GM12873 (cell line): Measurements from ENCODE around the gene TRIM36.

Source experiments
- TF ChIP-seq, protein P1 (sequence below): IDR thresholded peaks from 2 replicates; pipeline ENCODE4 v1.5.1; 2012; ENCODE audit warnings: low read depth, mild to moderate bottlenecking, moderate library complexity, low read length, control low read depth; ENCODE audit not compliant: insufficient read depth; ENCODE audit errors: missing control alignments

The TRIM36 gene

DNA sequence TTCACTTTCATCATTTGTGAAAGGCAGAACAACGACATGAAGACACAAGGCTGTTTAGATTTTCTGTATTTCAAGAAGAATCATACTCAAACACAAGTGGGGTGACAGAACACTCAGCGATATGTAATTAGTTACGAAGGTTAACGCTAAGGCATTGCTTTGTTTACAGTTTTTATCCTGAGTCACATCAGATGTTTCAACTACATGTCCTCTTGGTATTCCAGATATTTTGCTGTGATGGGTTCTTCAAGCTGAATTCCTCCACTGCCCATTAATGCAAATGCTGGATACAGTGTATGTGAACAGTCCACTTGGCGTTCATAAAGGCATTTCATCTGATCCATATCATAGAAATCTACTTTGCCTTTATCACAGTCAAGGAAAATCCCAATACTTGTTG is 43.4 kb downstream of the TRIM36 start:
- TF ChIP-seq, protein P1, sequence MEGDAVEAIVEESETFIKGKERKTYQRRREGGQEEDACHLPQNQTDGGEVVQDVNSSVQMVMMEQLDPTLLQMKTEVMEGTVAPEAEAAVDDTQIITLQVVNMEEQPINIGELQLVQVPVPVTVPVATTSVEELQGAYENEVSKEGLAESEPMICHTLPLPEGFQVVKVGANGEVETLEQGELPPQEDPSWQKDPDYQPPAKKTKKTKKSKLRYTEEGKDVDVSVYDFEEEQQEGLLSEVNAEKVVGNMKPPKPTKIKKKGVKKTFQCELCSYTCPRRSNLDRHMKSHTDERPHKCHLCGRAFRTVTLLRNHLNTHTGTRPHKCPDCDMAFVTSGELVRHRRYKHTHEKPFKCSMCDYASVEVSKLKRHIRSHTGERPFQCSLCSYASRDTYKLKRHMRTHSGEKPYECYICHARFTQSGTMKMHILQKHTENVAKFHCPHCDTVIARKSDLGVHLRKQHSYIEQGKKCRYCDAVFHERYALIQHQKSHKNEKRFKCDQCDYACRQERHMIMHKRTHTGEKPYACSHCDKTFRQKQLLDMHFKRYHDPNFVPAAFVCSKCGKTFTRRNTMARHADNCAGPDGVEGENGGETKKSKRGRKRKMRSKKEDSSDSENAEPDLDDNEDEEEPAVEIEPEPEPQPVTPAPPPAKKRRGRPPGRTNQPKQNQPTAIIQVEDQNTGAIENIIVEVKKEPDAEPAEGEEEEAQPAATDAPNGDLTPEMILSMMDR = no peak

DNA sequence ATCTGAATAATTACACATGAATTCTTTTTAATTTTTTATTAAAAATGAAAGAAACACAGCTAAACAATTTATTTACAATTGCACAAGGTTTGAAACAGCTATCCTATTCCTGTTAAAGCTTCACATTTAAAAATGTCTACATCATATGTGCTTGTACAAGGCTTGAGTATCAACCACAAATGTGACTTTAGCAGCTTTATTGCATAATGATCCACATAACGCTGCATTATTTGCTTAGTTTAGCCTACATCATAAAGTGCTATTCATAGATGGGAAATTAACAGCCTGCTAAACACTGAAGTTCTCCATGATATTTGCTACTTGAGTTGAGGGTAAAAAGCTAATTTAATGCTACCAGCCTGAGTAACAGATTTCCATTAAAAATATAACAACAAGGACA is 45.0 kb downstream of the TRIM36 start:
- TF ChIP-seq, protein P1 = no peak

DNA sequence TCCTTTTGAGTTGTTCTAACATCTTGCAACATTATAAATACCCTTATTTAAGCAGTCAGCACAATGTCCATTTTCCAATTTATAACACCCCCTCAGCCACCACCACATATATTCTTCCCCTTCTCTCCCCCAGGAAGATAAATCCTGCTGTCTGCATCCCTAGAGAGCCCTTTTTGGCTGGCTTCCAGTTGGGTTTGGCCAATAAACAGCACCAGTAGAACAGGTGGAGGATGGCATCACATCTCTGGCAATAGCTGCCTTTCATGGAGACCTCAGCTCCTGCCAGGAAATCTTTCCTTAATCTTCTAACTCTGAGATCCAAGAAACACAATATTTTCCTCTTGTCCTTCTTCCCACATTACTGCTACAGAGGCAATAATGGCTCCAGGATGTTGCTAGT is 53.7 kb downstream of the TRIM36 start:
- TF ChIP-seq, protein P1 = no peak

DNA sequence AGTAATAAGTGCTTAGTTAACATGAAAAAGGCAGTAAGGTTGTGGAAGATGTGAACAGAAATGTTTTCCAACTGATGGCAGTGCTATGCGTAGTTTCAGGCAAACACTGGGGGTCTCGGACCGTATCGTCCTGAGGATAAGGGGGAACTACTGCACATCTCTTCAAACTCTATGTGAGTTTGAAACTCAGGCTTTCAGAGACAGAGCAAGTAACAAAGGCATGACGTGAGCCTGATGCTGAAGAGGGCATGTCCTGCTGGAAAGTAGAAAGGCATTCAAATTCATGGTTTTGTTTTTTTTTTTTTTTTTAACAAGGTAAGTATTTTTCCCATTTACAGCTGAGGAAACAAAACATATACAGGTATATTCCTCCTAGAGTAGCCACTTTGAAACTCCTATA is 59.9 kb downstream of the TRIM36 start:
- TF ChIP-seq, protein P1 = no peak

DNA sequence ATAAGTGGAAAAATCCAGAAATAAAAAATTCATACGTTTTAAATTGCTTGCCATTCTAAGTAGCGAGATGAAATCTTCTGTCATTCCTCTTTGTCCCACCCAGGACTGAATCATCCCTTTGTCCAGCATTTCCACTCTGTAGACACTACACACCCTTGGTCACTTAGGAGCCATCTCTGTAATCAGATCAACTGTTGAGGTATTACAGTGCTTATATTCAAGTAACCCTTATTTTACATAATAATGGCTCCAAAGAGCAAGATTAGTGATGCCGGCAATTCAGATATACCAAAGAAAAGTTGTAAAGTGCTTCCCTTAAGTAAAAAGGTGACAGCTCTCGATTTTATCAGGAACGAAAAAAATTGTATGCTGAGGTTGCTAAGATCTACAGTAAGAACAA is 60.4 kb downstream of the TRIM36 start:
- TF ChIP-seq, protein P1 = no peak

DNA sequence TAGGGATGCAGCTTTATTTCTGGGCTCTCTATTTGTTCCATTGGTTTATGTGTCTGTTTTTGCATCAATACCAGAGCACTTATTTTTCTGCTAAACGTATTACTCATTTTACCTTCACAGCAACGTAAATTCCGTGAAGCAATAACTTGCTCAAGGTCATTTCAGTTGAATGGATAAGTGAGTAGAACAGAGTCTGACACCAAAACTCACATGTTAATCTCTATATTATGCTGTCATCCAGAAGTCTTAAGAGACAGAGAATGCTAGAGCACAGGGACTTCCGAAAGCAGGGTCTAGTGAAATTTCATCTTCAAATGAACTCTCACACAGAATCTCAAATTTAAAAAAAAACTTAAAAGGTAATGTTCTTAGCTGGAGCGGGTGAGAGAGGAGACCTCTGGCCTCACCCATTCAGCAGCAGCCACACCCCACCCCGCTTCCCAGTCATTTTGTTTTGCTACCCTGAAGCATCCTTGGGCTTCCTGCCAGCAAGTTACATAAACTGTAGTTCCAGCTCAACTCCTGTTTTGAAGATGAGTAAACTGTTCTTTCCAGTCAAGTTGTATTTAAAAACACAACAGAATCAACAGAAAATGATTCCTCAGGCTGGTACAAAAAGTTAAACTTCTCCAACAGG is 69.3 kb downstream of the TRIM36 start:
- TF ChIP-seq, protein P1 = no peak

DNA sequence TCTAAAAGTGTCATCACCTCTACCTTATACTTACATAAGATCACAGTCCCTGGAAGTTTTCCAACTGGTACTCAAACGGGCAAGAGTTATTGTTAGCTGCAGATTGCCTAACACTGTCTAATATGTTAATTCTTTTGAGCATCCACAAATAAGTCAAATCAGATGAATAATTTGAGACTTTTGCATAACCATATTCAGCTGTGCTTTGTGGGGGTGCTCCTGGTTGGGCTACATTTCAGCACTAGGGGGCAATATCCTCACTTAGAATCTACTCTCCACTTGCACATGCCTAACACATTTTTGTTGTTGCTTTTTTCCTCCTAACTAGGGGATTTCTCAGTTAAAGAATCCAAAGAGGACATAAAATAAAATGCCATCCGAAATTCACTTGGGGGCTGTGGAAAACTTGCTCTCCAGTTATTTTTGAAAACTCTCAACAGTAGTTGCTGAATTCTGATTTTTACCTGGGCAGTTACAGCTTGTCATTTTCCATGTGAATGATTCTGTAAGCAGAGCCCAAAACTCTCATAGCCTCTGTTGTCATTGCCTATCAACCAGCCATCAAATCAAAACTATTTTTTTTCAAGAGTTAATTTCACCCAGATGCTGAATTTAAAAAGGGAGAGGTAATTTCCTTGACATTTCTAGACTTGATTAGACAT is 71.5 kb downstream of the TRIM36 start:
- TF ChIP-seq, protein P1 = peak; percentile 78
